B cell (primary cell): ENCODE measurements around the gene MSN. TPM values are rescaled to one million over a fixed set of nuclear protein-coding genes. Genes with fewer than 3 reads are reported as not detected.
A peak's percentile ranks its signal among the peaks of the same experiment; 100 is the strongest.

ENCODE experiments used
- ATAC-seq: fragments of 200-7000 bp; cut with Tn5 transposase; one replicate; pipeline ENCODE4 v1.10.0; 2021; ENCODE audit warnings: low read depth, mild to moderate bottlenecking, moderate number of reproducible peaks, moderate library complexity
- CTCF ChIA-PET: fragments of 350-600 bp; sonication (Branson Sonifier 250); formaldehyde crosslinking; loops from one replicate; lab custom pipeline; 2021; ENCODE audit warnings: antibody characterized with exemption, inconsistent platforms; lab: Charles Lee
- POLR2A ChIA-PET: fragments of 350-600 bp; sonication (Branson Sonifier 250); formaldehyde crosslinking; loops from one replicate; lab custom pipeline; 2021; ENCODE audit warnings: antibody characterized with exemption; lab: Charles Lee
- DNase-seq: peaks from one replicate; pipeline ENCODE4 v3.0.0; 2013
- H2AFZ ChIP-seq: 2 replicates; pipeline ENCODE4 v1.6.1; 2012; ENCODE audit warnings: mild to moderate bottlenecking, low read depth, low read length; ENCODE audit not compliant: insufficient read depth, poor library complexity, severe bottlenecking
- H3K27ac ChIP-seq, 2 donors: 1 replicate in 1 of 2; 2 replicates in 1 of 2; pipeline ENCODE4 v1.5.1; 2012 to 2013; ENCODE audit warnings: low read length in 2 of 2, mild to moderate bottlenecking in 2 of 2, moderate library complexity in 1 of 2
- H3K27me3 ChIP-seq, 4 experiments: fragments of 200-600 bp in 1 of 4; sonication (generic) in 1 of 4; replicated peaks in 1 of 4; 1 replicate in 2 of 4; 2 replicates in 2 of 4; pipeline versions ENCODE4 v1.6.1 to v1.7.0; 2013 to 2016; ENCODE audit warnings: low read length in 3 of 4, mild to moderate bottlenecking in 2 of 4, mixed read lengths in 1 of 4, moderate library complexity in 1 of 4; ENCODE audit not compliant: insufficient read depth in 4 of 4, control insufficient read depth in 3 of 4; ENCODE audit errors: control extremely low read depth in 1 of 4
- H3K36me3 ChIP-seq, 2 experiments: replicated peaks in 1 of 2; 1 replicate in 1 of 2; 2 replicates in 1 of 2; pipeline versions ENCODE4 v1.6.1 to v1.7.1; 2013; ENCODE audit warnings: low read length in 1 of 2; ENCODE audit not compliant: insufficient read depth in 2 of 2, control insufficient read depth in 1 of 2; ENCODE audit errors: control extremely low read depth in 1 of 2, extremely low read depth in 1 of 2
- H3K4me1 ChIP-seq, 2 donors: fragments of 200-600 bp in 1 of 2; sonication (generic) in 1 of 2; 1 replicate in 1 of 2; 2 replicates in 1 of 2; pipeline versions ENCODE4 v1.5.1 to v1.6.1; 2013 to 2017; ENCODE audit warnings: low read length in 2 of 2; ENCODE audit not compliant: control insufficient read depth in 2 of 2, insufficient read depth in 2 of 2
- H3K4me2 ChIP-seq: replicated peaks from 2 replicates; pipeline ENCODE3; 2012; ENCODE audit warnings: mild to moderate bottlenecking, low read depth, low read length; ENCODE audit not compliant: poor library complexity, severe bottlenecking
- H3K4me3 ChIP-seq, 5 experiments: fragments of 200-600 bp in 1 of 5; sonication (generic) in 1 of 5; 1 replicate in 3 of 5; 2 replicates in 2 of 5; pipeline versions ENCODE4 v1.5.1 to v1.7.0; 2011 to 2016; ENCODE audit warnings: low read length in 4 of 5, mild to moderate bottlenecking in 4 of 5, low read depth in 2 of 5, control low read depth in 1 of 5, moderate library complexity in 1 of 5; ENCODE audit not compliant: insufficient read depth in 1 of 5; ENCODE audit errors: control extremely low read depth in 1 of 5, extremely low read depth in 1 of 5
- H3K79me2 ChIP-seq: fragments of 200-600 bp; sonication (generic); one replicate; pipeline ENCODE4 v1.6.0; 2016; ENCODE audit warnings: low read length; ENCODE audit not compliant: control insufficient read depth, insufficient read depth
- H3K9ac ChIP-seq: fragments of 200-600 bp; sonication (generic); 2 replicates; pipeline ENCODE4 v1.6.1; 2017; ENCODE audit warnings: mild to moderate bottlenecking, low read length, moderate library complexity
- H3K9me3 ChIP-seq, 3 donors: one replicate each; pipeline versions ENCODE4 v1.6.1 to v1.7.1; 2013; ENCODE audit warnings: low read length in 2 of 3; ENCODE audit not compliant: control insufficient read depth in 2 of 3, insufficient read depth in 1 of 3; ENCODE audit errors: control extremely low read depth in 1 of 3
- H4K20me1 ChIP-seq: 2 replicates; pipeline ENCODE4 v1.6.0; 2012; ENCODE audit warnings: mild to moderate bottlenecking, low read length; ENCODE audit not compliant: insufficient read depth, control insufficient read depth, poor library complexity, severe bottlenecking
- H3K27ac Mint-ChIP-seq: one replicate; pipeline ENCODE4 v1.8.0; 2021; ENCODE audit warnings: mixed read lengths
- H3K27me3 Mint-ChIP-seq: one replicate; pipeline ENCODE4 v1.8.0; 2021; ENCODE audit warnings: mixed read lengths
- H3K4me1 Mint-ChIP-seq: one replicate; pipeline ENCODE4 v1.8.0; 2021; ENCODE audit warnings: mixed read lengths
- H3K4me3 Mint-ChIP-seq: one replicate; pipeline ENCODE4 v1.8.0; 2021; ENCODE audit warnings: mixed read lengths
- H3K9me3 Mint-ChIP-seq: one replicate; pipeline ENCODE4 v1.8.0; 2022; ENCODE audit warnings: mixed read lengths; ENCODE audit not compliant: insufficient read depth
- CTCF ChIP-seq: fragments of 200-600 bp; IDR thresholded peaks from one replicate; pipeline ENCODE4 v1.8.0; 2022; ENCODE audit warnings: antibody characterized with exemption, mild to moderate bottlenecking
- EZH2 ChIP-seq: IDR thresholded peaks from 2 replicates; pipeline ENCODE4 v1.6.1; 2012; ENCODE audit warnings: borderline replicate concordance, low read depth, mild to moderate bottlenecking, moderate library complexity, low read length; ENCODE audit not compliant: insufficient read depth, poor library complexity, severe bottlenecking
- WGBS: methylation state at CpG from one replicate; pipeline ENCODE4 v1.1.5; 2013; ENCODE audit warnings: missing lambda C conversion rate; ENCODE audit not compliant: insufficient coverage; 5-methylcytosine and 5-hydroxymethylcytosine counted together
- intact Hi-C: fragments of 100-400 bp; cut with micrococcal nuclease; formaldehyde crosslinking; loops from one replicate; pipeline ENCODE4 v1.10.0; 2022
- polyA plus RNA-seq: library from polyadenylated mRNA; depleted of rRNA; stranded (reverse); fragments of >200 nt; gene quantifications from 2 replicates; pipeline ENCODE4 v1.2.3, GENCODE V29; 2012
- total RNA-seq, 2 donors: library from RNA; stranded (reverse); fragments of 120-200 nt in 1 of 2; gene quantifications; 1 replicate in 1 of 2; 2 replicates in 1 of 2; pipeline versions ENCODE4 v1.2.3 to v1.2.4, GENCODE V29; 2013 to 2022

MSN gene
- total and polyA plus RNA-seq, 2 donors (not counting 1 experiment from before 2014, with no cell fraction given), result 181 to 414 TPM

- Mint-ChIP-seq H3K27ac (peak overlapping the region; percentile 84), H3K4me1 (peaks cover 84% of the 10 kb centered on the region), H3K27me3 (no peaks in the 10 kb centered on the region), H3K4me3 (peak overlapping the region; percentile 76), H3K9me3 (no peaks in the 10 kb centered on the region)
- H3K9me3 ChIP-seq, result no peaks in the 10 kb centered on the region
- DNase-seq (no peak), ATAC-seq (peak; percentile 20)
- peaks cover 0 to 5% of the 10 kb centered on the region in 2 experiments for H3K36me3 ChIP-seq
- H3K4me3 ChIP-seq, result peak overlapping the region in 1 of 5 experiments; percentile 13
- H3K9ac ChIP-seq, result peak overlapping the region; percentile 13
- H3K27me3 ChIP-seq, result no peaks in the 10 kb centered on the region
- intact Hi-C loops, result no loop called here
- WGBS, result no CpG with 5 or more reads among the region's 3 CpGs
- H2AFZ ChIP-seq, result peak overlapping the region; percentile 14
- TF ChIP-seq CTCF, result no peak
- TF ChIP-seq EZH2, result no peak
- peak overlapping the region; percentile 52 to 83 for H3K27ac ChIP-seq
- peaks cover 93 to 94% of the 10 kb centered on the region in 2 donors for H3K4me1 ChIP-seq
- peaks cover 20% of the 10 kb centered on the region for H4K20me1 ChIP-seq
- peaks cover 99% of the 10 kb centered on the region for H3K79me2 ChIP-seq
- H3K4me2 ChIP-seq, result peak overlapping the region; percentile 50
- ChIA-PET POLR2A (no interaction called here), CTCF (interaction anchor here (0.8 to 1.7 kb wide), 4 partner anchors 12 to 38 kb away, joined by 3 to 7 read pairs (median 3); no protein-coding TSS in a partner anchor)
These were observed 21.0 kb downstream of the MSN start for GRCh38 chrX:65688403-65688871.

GRCh38 chrX:65689377-65689776 lies 21.9 kb downstream of the MSN start:
- ATAC-seq, result no peak
- ChIA-PET POLR2A (no interaction called here), CTCF (interaction anchor here (1.1 to 1.7 kb wide), 3 partner anchors 13 to 34 kb away, joined by 3 read pairs; no protein-coding TSS in a partner anchor)
- H3K4me3 Mint-ChIP-seq, result peak overlapping the region; percentile 57
- Histone ChIP-seq H3K36me3 (peaks cover 0 to 4% of the 10 kb centered on the region in 2 experiments), H3K27ac (peak overlapping the region; percentile 52 to 83), H3K4me2 (peak overlapping the region; percentile 50), H4K20me1 (peaks cover 14% of the 10 kb centered on the region), H2AFZ (no peak overlapping the region), H3K4me1 (peaks cover 92 to 99% of the 10 kb centered on the region in 2 donors), H3K4me3 (peak overlapping the region in 1 of 5 experiments; percentile 12), H3K9me3 (no peaks in the 10 kb centered on the region), H3K9ac (no peak overlapping the region), H3K79me2 (peaks cover 95% of the 10 kb centered on the region), H3K27me3 (no peaks in the 10 kb centered on the region)
- DNase-seq, result no peak
- no peaks in the 10 kb centered on the region for H3K9me3 Mint-ChIP-seq
- WGBS, result 92% methylated on average over 2 of the region's 2 CpGs
- H3K27ac Mint-ChIP-seq, result peak overlapping the region; percentile 84
- intact Hi-C loops, result no loop called here
- TF ChIP-seq EZH2 (no peak), CTCF (no peak)
- H3K27me3 Mint-ChIP-seq, result no peaks in the 10 kb centered on the region
- peaks cover 84% of the 10 kb centered on the region for H3K4me1 Mint-ChIP-seq
